Right cardiac atrium (tissue), 5 donors: Measurements from ENCODE around the gene MAPK12. TPM values are rescaled to one million over a fixed set of nuclear protein-coding genes. Genes with fewer than 3 reads are reported as not detected.
A peak's percentile ranks its signal among the peaks of the same experiment; 100 is the strongest.

ENCODE experiments used
- ATAC-seq, 2 donors: fragments of 200-7000 bp; cut with Tn5 transposase; one replicate each; pipeline versions ENCODE4 v1.8.0 to v1.9.1; 2020; ENCODE audit warnings: moderate library complexity in 2 of 2, mild to moderate bottlenecking in 1 of 2
- DNase-seq, 3 donors: peaks; one replicate each; pipeline ENCODE4 v3.0.0-alpha.2; 2020
- H3K27ac ChIP-seq: one replicate; pipeline ENCODE4 v1.5.1; 2013; ENCODE audit warnings: mild to moderate bottlenecking, low read length, control low read depth, moderate library complexity
- H3K27me3 ChIP-seq: one replicate; pipeline ENCODE4 v1.6.1; 2013; ENCODE audit not compliant: control insufficient read depth, insufficient read depth
- H3K4me1 ChIP-seq: one replicate; pipeline ENCODE4 v1.6.1; 2013; ENCODE audit warnings: low read length; ENCODE audit not compliant: control insufficient read depth, insufficient read depth
- H3K4me3 ChIP-seq: one replicate; pipeline ENCODE4 v1.5.1; 2013; ENCODE audit warnings: low read length, control low read depth
- H3K9me3 ChIP-seq: one replicate; pipeline ENCODE4 v1.6.1; 2013; ENCODE audit warnings: low read length; ENCODE audit not compliant: control insufficient read depth
- WGBS: extraction: QIAGEN DNeasy Blood & Tissue Kit; methylation state at CpG from one replicate; pipeline ENCODE4 v1.1.7; 2013; 5-methylcytosine and 5-hydroxymethylcytosine counted together
- intact Hi-C, 4 donors: fragments of 100-400 bp; cut with DNase I; formaldehyde crosslinking; loops; one replicate each; pipeline versions ENCODE4 v1.11.0 to v1.14.0; 2022 to 2023
- long read RNA-seq, 4 donors: library from polyadenylated mRNA; unstranded; transcript quantifications; one replicate each; pipeline ENCODE4 v2.0.0, GENCODE V29; 2020 to 2021
- polyA plus RNA-seq: library from polyadenylated mRNA; stranded (reverse); fragments of 200-250 nt; gene quantifications from one replicate; pipeline ENCODE4 v1.2.3, GENCODE V29; 2013
- total RNA-seq, 4 donors: library from RNA; stranded (reverse); fragmentation: NEBNext Ultra II Directional; extraction: Animal tissue kit (Norgen Biotek cat#: 25700); gene quantifications; one replicate each; pipeline ENCODE4 v1.2.1, GENCODE V29; 2021
- donor health status: healthy with polysubstance abuse.
- donor health status: DM: no; HTN: yes; CAD: no.
- donor health status: DM: no; HTN: no; CAD: no.
- donor health status: DM: no; HTN: yes; CAD: no; lungs with severe emphysema.
- donor health status: DM: yes; HTN: yes; CAD: no.

Gene MAPK12
- total RNA-seq (10 to 100 TPM; 10.5 to 14.8 (median 11.2) TPM), polyA plus RNA-seq (15.2 TPM)
- long read RNA-seq, donor 1, transcript MAPK12-201 (12 exons, 1,918 nt): major isoform, 29 of 57 reads
- long read RNA-seq, donor 1, partial matches to known transcripts: 4 of 57 reads
- long read RNA-seq, donor 1, other reads (novel, unspliced or antisense): 17 of 57 reads
- long read RNA-seq, donor 2, transcript MAPK12-201 (12 exons, 1,918 nt): major isoform, 12 of 34 reads
- long read RNA-seq, donor 2, partial matches to known transcripts: 8 of 34 reads
- long read RNA-seq, donor 2, other reads (novel, unspliced or antisense): 11 of 34 reads
- long read RNA-seq, donor 3, partial matches to known transcripts: 18 of 37 reads
- long read RNA-seq, donor 3, other reads (novel, unspliced or antisense): 14 of 37 reads
- long read RNA-seq, donor 4, transcript MAPK12-201 (12 exons, 1,918 nt): major isoform, 9 of 24 reads
- long read RNA-seq, donor 4, partial matches to known transcripts: 5 of 24 reads
- long read RNA-seq, donor 4, other reads (novel, unspliced or antisense): 8 of 24 reads

DNA sequence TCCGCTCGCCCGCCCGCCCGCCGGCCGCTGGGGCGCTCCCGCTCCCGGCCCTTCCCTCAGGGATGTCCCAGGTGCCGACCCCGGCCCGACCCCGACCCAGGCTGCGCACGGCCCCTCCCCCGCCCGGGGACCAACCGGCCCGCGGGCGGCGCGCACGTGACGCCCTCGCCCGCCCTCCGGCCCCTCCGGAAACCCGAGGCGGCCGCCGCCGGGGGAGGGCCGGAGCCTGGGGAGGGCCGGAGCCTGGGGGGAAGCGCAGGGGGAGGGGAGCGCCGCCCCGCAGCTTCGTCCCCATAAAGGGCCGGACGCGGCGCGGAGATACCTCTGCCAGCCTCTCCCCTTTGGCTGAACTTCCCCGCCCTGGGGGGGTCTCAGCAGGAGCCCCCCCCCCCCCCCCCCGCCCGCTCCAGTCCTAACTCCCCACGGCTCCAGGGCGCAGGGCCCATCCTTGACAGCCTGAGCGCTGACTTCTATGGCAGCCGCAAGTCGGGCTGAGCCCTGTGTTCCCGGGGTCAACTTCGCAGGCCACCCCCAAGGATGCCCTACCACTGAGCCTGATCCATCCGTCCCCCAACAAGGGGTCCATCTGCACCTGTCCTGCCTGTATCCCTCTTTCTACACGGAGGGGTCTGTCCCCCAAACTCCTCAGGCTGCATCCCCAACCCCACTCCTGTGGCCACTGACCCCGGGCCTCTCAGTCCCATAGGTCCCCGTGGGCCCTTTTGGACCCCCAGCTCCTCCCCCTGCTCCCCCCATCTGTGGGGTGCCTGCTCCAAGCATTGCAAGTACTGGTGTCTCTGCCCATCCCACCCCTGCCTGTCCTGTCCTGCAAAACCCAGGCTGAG, at the start of gene MAPK12:
Gene MAPK12 (minus strand): TSS at position 69 of the 845 bp plus-strand sequence. CDS start 174 bp downstream, outside the sequence.
- Histone ChIP-seq H3K4me3 (peak within 1 kb of the TSS; percentile 68), H3K9me3 (no peaks in the 10 kb centered on the region), H3K27ac (peak within 1 kb of the TSS; percentile 42), H3K27me3 (no peaks in the 10 kb centered on the region), H3K4me1 (no peaks in the 10 kb centered on the region)
- ATAC-seq (peak; percentile 5 to 53), DNase-seq (peak; percentile 54 to 83 (median 78))
- 4% methylated on average over 61 of the region's 61 CpGs for WGBS
- intact Hi-C loops: loop anchor here in 1 of 4 donors (5.0 kb wide), 2 partner anchors 65 to 80 kb away; partner anchors contain the start of genes DENND6B and PPP6R2

DNA sequence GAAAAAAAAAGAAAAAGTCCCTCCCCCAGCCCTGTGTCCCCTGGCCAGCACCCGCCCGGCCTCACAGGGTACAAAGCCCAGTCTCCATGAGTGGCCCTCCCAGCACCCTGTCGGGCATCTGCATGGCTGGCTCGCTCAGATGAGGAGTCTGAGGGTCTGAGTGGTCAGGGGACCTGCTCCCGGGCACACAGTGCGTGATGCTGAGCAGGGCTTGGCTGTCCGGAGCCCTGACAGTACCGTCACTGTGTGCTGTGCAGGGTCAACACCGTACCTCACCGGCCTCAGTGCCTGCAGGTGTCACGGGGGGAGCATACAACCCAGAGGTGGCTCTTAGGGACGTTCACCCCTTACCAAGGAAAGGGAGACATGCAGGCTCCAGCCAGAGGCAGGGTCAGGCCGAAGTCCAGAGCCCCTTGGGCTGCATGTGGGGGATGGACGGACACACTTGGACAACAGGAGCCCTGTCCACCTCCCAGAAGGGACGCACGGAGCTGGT, 49.5 kb upstream of the MAPK12 start:
- WGBS: 92% methylated on average over 16 of the region's 16 CpGs
- H3K27me3 ChIP-seq: no peaks in the 10 kb centered on the region
- peaks cover 5% of the 10 kb centered on the region for H3K4me1 ChIP-seq
- H3K9me3 ChIP-seq: no peaks in the 10 kb centered on the region
- ATAC-seq: no peak
- DNase-seq: peak in 2 of 3 donors; percentile 38 to 43
- intact Hi-C loops: loop anchor here in 1 of 4 donors (5.0 kb wide), 1 partner anchor 34 kb away; no protein-coding TSS in a partner anchor
- no peak overlapping the region for H3K4me3 ChIP-seq
- H3K27ac ChIP-seq: no peak overlapping the region

DNA sequence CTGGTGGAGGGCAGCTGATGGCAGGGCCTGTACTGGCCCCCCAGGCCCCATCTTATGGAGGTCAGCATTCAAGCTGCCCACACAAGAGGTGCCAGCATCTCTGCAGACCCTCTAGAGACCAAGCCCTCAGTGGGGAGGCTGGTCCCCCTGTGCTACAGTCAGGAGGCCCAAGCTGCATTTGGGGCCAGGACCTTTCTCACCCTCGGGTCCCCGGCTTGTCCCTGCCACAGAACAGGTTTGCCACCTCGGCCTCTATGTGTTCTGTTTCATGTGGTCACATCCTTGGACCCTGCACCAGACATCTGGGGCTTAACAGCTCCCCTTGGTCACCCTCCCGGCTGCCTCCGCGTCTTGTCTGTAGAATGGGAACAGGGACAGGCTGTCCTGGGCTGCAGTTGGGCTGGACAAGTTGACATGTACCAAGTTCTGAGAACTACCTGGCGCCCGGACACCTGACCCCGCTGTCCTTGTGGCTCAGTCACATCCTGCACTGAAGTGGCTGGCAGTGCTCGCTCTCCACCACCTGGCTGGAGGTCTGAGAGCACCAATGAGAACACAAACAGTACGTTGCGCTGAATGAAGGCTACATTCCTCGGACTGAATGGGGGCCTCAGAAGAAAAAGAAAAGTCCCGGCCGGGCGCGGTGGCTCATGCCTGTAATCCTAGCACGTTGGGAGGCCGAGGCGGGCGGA, 48.7 kb upstream of the MAPK12 start:
- H3K27ac ChIP-seq: no peak overlapping the region

DNA sequence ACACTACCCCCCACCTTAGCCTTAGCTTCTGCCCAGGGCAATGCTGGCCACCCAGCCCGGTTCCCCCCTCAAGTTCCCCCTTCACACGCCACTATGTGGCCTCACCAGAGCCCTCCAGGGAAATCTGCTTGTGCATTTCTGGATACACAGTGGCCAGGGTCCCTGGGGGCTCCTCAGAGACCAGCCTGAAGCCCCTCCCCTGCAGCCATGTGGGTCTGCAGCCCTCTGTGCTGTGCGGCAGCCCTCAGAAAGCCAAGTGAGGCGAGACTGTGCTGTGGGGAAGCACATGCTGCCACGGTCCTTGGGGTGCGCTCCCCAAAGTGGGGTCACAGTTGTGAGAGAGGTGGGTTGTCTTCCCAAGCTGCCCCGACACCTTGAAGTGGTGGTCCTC, 48.1 kb upstream of the MAPK12 start:
- peak in 2 of 3 donors; percentile 49 to 55 for DNase-seq
- H3K27ac ChIP-seq: no peak overlapping the region
- no peaks in the 10 kb centered on the region for H3K27me3 ChIP-seq
- ATAC-seq: no peak
- H3K4me3 ChIP-seq: no peak overlapping the region
- peaks cover 13% of the 10 kb centered on the region for H3K4me1 ChIP-seq
- no peaks in the 10 kb centered on the region for H3K9me3 ChIP-seq
- WGBS: 70% methylated on average over 7 of the region's 7 CpGs
- intact Hi-C loops: no loop called here

More for the DNA sequence above, 48.7 kb upstream of the MAPK12 start:
- ATAC-seq (no peak), DNase-seq (peak in 2 of 3 donors; percentile 43 to 50)
- 90% methylated on average over 21 of the region's 21 CpGs for WGBS
- H3K9me3 ChIP-seq: no peaks in the 10 kb centered on the region
- intact Hi-C loops: loop anchor here in 1 of 4 donors (5.0 kb wide), 1 partner anchor 33 kb away; no protein-coding TSS in a partner anchor
- peaks cover 10% of the 10 kb centered on the region for H3K4me1 ChIP-seq
- no peaks in the 10 kb centered on the region for H3K27me3 ChIP-seq
- no peak overlapping the region for H3K4me3 ChIP-seq

DNA sequence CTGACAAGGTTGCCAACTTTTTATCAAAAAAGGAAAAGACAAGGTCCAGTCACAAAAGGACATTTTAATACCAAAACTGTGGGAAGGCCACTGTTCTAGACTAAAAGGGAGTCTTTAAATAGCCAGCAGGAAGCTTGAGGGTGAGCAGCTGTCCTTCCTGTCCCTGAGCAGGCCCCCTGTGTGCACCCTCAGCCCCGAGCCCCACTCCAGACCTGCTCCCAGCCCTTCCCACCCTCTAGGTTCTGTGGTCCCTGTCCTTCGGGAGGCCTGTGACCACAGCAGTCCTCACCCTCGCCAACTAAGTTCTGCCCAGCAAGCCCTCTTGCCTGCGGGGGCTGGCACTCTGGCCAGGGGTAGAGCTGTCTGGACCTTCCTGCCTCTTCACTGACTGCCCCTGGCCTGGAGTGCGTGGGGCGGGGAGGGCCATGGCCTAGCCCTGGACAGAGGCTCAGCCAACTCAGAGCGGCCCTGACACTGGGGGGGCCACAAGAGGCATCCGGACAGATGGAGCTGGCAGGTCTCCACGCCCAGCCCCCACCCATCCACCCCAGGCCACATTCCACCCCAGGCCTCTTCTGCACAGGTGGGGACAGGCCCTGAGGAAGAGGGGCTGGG, 47.6 kb upstream of the MAPK12 start:
- no peaks in the 10 kb centered on the region for H3K9me3 ChIP-seq
- intact Hi-C loops: no loop called here
- peaks cover 13% of the 10 kb centered on the region for H3K4me1 ChIP-seq
- DNase-seq (peak in 2 of 3 donors; percentile 73 to 78), ATAC-seq (no peak)
- WGBS: 30% methylated on average over 9 of the region's 9 CpGs
- H3K4me3 ChIP-seq: no peak overlapping the region
- peak overlapping the region; percentile 33 for H3K27ac ChIP-seq
- H3K27me3 ChIP-seq: no peaks in the 10 kb centered on the region

DNA sequence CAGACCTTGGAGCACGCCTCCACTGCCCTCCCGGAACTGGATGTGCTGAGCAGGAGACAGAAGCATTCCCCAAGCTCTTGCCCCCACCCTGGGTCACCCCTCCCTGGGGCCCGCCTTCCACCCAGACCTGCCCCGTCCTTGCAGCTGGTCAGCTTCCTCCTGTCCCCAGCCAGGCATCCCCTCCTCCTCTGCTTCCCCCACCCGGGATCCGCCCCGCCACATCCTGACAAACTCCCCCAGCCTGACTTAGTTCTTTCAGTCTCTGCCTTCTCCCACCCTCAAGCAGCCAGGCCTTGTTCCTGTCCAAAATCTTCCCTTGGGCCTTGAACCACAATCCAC, 47.1 kb upstream of the MAPK12 start:
- Histone ChIP-seq H3K9me3 (no peaks in the 10 kb centered on the region), H3K27ac (peak overlapping the region; percentile 83), H3K4me3 (no peak overlapping the region), H3K27me3 (no peaks in the 10 kb centered on the region), H3K4me1 (peaks cover 16% of the 10 kb centered on the region)
- DNase-seq (peak; percentile 86 to 95 (median 94)), ATAC-seq (peak; percentile 58 to 69)
- intact Hi-C loops: no loop called here
- 20% methylated on average over 7 of the region's 7 CpGs for WGBS

DNA sequence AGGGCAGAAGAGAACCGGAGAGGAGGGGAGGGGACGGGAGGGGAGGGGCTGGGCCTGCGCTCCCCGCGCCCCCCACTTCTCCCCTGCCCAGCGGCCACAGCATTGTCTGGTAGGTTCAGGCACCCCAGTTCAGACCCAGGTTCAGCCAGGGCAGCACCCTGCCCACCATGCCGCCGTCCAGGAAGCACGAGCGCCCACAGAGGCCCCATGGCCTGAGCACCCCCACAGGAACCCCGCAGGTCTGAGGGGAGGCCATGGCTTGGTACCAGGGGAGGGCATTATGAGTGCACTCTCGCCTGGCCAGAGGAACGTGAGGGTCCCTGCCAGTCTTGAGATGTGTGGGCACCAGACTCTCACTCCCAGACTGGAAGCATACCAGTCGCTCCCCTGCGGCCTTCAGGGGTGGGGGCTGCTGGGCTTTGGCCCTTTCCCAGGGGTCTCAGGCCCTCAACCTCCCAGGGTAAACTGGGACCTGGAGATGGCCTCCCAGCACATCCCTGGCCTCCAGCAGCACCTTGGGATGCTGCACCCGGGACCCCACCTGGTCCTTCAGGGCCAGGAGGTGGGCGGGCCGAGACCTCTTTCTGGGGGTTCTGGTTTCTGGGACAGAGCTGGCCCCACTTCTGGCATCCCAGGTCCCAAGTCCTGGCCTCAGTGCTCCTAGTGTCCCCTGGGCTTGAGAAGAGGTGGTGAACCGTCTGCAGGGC, 46.6 kb upstream of the MAPK12 start:
- no peak overlapping the region for H3K4me3 ChIP-seq
- no peak for ATAC-seq
- no peaks in the 10 kb centered on the region for H3K9me3 ChIP-seq
- peaks cover 16% of the 10 kb centered on the region for H3K4me1 ChIP-seq
- intact Hi-C loops: no loop called here
- DNase-seq: peak; percentile 43 to 76 (median 73)
- peak overlapping the region; percentile 83 for H3K27ac ChIP-seq
- WGBS: 31% methylated on average over 19 of the region's 19 CpGs
- H3K27me3 ChIP-seq: no peaks in the 10 kb centered on the region

DNA sequence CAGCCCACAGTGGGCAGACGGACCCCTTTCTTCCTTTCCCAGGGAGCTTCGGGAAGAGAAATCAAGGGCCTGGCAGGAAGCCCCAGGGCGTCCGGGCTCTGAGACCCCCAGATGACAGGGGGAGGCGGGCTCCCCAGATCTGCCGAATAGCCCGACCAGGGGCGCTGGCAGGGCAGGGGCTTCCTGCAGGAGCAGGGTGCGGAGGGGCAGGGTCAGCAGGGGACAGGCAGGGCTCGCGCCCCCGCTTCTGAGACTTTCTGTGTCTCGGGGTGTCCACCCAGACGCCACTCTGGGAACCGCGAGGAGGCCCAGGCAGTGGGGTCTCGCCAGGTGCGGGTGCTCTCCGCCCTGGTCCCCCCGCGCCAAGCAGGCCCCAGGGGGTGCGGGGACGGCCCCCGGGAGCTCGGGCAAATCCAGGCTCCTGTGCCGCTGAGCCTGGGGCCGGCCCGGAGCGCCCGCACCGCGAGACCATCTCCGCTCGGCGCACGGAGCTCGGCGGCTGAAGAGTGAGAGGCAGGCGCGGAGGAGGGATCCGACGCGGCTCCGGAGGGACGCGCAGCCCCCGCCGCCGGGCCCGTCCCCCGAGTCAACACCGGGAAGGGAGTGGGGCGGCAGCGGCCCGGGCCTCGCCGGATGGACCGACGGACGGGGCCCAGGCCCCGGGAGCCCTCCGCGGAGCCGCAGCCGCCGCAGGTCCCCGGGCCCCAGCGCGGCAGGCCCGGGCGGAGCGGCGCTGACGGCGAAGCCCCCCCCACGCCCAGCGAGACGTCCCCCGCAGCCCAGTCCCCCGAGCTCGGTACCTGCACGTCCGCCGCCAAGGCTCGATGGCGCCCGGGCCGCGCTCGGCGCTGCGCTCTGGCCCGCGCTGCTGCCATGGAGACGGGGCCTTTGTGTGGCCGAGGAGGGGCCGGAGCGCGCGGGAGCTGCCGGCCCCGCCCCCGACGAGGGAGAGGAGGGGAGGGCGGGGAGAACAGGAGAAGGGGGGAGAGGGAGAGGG, 45.6 kb upstream of the MAPK12 start, which contains the start of gene PLXNB2:
Gene PLXNB2 (minus strand): TSS at position 894 of the 997 bp plus-strand sequence. CDS start 17,062 bp downstream, outside the sequence.
- peak within 1 kb of the TSS; percentile 83 for H3K27ac ChIP-seq
- under 1% methylated on average over 102 of the region's 105 CpGs for WGBS
- no peaks in the 10 kb centered on the region for H3K9me3 ChIP-seq
- intact Hi-C loops: no loop called here
- DNase-seq (peak; percentile 87 to 95 (median 95)), ATAC-seq (peak; percentile 63 to 64)
- no peaks in the 10 kb centered on the region for H3K27me3 ChIP-seq
- H3K4me3 ChIP-seq: peak within 1 kb of the TSS; percentile 84
- H3K4me1 ChIP-seq: peaks cover 16% of the 10 kb centered on the region
